Activated T-cell treated with anti-CD3 and anti-CD28 coated beads, Interleukin-2, amount 50 U/mL, for 72 hours (primary cell): ENCODE measurements around the gene MST1. TPM values are rescaled to one million over a fixed set of nuclear protein-coding genes. Genes with fewer than 3 reads are reported as not detected.
A peak's percentile ranks its signal among the peaks of the same experiment; 100 is the strongest.

Experiments used
- ATAC-seq, 2 donors: fragments of 150-1000 bp; cut with Tn5 transposase; replicated peaks in 1 of 2; 2 replicates each; pipeline ENCODE4 v1.10.0; 2021; ENCODE audit warnings: moderate library complexity in 2 of 2, mild to moderate bottlenecking in 1 of 2
- DNase-seq, 2 donors: peaks; one replicate each; pipeline ENCODE4 v3.0.0; 2021 to 2022; ENCODE audit warnings: mixed read lengths in 1 of 2
- H3K27ac Mint-ChIP-seq: one replicate; pipeline ENCODE4 v1.8.0; 2022; ENCODE audit warnings: mild to moderate bottlenecking, moderate library complexity, mixed read lengths
- H3K27me3 Mint-ChIP-seq: one replicate; pipeline ENCODE4 v1.8.0; 2022; ENCODE audit warnings: low read depth, mixed read lengths
- H3K36me3 Mint-ChIP-seq, 2 donors: one replicate each; pipeline ENCODE4 v1.8.0; 2022; ENCODE audit warnings: mixed read lengths in 2 of 2, mild to moderate bottlenecking in 1 of 2; ENCODE audit not compliant: insufficient read depth in 2 of 2
- H3K4me1 Mint-ChIP-seq: one replicate; pipeline ENCODE4 v1.8.0; 2022; ENCODE audit warnings: low read depth, mixed read lengths
- H3K4me3 Mint-ChIP-seq, 2 donors: one replicate each; pipeline ENCODE4 v1.8.0; 2022; ENCODE audit warnings: mild to moderate bottlenecking in 2 of 2, mixed read lengths in 2 of 2, moderate library complexity in 2 of 2
- H3K9me3 Mint-ChIP-seq, 2 donors: one replicate each; pipeline ENCODE4 v1.8.0; 2022; ENCODE audit warnings: mixed read lengths in 2 of 2
- total RNA-seq, 2 donors: library from RNA; stranded (reverse); gene quantifications; one replicate each; pipeline ENCODE4 v1.2.3, GENCODE V29; 2022

MST1 gene
- 10 to 100 TPM; 27.9 to 29.8 TPM for total RNA-seq

DNA sequence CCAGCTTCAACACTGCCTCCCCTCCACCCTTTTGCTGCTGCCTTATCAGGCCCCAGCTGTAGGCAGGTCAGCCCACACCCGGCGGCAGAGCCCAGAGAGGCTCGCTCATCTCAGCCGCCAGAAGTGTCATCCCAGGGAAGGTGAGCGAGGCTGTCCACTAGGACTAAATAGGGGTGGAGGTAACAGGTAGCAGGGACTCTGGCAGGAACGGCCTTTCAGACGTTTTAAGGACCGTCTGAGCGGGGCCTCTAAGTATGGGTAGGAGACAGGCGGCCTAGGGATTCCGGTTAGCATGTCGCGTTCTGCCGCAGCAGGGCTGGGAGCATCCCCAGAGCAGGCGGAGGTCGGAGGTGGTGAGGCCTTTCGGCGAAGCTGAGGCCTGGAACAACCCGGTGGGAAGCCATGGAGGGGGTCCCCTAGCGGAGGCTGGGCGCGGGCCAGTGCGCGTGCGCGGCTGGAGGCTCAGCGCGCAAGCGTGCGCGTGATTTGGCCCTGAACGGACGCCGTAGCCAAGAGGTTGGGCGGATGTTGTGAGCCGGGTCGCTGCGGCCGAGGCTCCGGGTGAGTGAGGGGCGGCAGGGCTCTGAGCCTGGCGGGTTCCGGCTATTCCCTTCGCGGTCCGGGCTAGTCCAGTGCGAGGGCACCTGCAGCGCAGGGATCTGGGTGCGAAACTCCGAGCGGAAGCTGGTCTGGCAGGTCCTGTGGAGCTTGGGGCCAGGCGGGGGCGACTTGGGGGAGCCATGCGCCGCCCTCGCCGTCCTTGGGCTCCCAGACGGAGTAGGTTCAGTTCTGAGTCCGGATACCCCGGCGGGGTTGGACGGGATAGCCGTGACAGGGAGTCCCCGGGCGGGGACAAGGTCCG lies at the start of gene MST1, which contains the start of gene RNF123:
MST1 (minus strand) TSS at position 429 of the 862 bp plus-strand sequence. CDS start 783 bp downstream, outside the sequence.
RNF123 (plus strand) TSS at position 512 of the 862 bp plus-strand sequence. CDS start 1,609 bp downstream, outside the sequence.
- no peaks in the 10 kb centered on the region for H3K36me3 Mint-ChIP-seq
- peak; percentile 82 to 84 for ATAC-seq
- no peaks in the 10 kb centered on the region for H3K27me3 Mint-ChIP-seq
- H3K9me3 Mint-ChIP-seq = no peaks in the 10 kb centered on the region
- H3K4me3 Mint-ChIP-seq = peak within 1 kb of the TSS; percentile 98 to 99
- DNase-seq = peak; percentile 95
- H3K27ac Mint-ChIP-seq = peak within 1 kb of the TSS; percentile 97
- peaks cover 32% of the 10 kb centered on the region for H3K4me1 Mint-ChIP-seq

DNA sequence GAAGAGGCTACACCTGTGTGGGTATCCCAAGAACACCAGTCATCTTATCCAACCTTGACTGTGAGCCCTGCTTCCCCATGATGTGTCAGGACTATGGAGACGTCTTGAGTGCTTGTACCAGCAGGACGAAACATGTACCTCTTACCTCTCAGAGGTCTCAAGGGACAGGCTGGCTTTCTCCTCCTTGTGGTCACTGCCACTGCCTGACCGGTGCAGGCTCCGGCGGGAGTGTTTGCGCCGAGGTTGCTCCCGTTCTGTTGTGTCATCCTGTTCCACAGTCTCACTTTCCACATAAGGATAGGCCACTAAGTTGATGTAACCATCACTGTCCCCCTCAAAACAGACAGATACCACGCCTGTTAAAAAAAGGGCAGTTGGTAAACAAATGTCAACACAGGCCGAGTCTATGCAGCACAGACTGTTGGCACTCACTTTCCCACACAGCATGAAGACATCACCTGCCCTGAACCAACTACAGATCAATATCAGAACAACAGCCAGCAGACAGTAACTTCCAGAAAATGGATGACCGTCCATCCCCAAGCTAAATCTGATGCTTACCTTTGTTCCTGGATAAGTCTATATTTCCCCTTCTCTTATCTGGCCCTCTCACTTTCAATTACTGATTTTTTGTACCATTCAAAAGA lies 48.9 kb upstream of the MST1 start:
- Mint-ChIP-seq H3K27me3 (no peaks in the 10 kb centered on the region), H3K36me3 (peaks cover 3 to 14% of the 10 kb centered on the region in 2 donors), H3K27ac (peak overlapping the region; percentile 83), H3K4me1 (peaks cover 10% of the 10 kb centered on the region), H3K9me3 (no peaks in the 10 kb centered on the region), H3K4me3 (no peak overlapping the region)
- ATAC-seq (no peak), DNase-seq (no peak)

DNA sequence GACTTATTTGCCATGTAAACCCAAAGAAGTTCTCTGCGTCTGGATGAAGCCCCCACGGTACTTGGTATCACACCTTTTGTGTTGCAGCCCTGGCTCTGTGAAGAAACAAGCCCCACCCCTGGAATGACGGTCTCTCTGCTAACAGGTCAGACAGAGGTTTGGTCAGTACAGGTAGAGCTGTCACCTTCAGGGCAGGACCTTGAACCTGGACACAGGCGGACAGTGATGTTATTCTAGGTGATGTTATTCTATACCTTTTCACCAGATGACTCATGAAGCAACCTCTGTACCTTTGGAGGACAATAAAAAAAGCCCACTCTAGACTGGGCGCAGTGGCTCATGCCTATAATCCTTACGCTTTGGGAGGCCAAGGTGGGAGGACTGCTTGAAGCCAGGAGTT lies 45.5 kb upstream of the MST1 start:
- ATAC-seq (no peak), DNase-seq (no peak)
- no peaks in the 10 kb centered on the region for H3K9me3 Mint-ChIP-seq
- H3K4me3 Mint-ChIP-seq = no peak overlapping the region
- no peak overlapping the region for H3K27ac Mint-ChIP-seq
- H3K27me3 Mint-ChIP-seq = no peaks in the 10 kb centered on the region
- peaks cover 10% of the 10 kb centered on the region for H3K4me1 Mint-ChIP-seq
- H3K36me3 Mint-ChIP-seq = peaks cover 6 to 16% of the 10 kb centered on the region in 2 donors

DNA sequence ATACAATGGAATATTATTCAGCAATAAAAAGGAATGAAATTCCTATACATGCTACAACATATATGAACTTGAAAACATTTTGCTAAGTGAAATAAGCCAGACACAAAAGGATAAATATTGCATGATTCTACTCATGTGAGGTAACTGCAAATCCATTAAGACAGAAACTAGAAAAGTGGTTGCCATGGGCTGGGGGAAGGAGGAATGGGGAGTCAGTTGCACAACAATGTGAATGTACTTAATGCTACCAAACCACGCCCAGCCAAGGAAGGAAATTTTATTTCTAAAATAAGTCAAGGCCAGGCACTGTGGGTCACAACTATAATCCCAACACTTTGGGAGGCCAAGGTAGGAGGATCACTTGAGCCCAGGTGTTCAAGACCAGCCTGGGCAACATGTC lies 44.3 kb upstream of the MST1 start:
- no peak for ATAC-seq
- H3K4me3 Mint-ChIP-seq = no peak overlapping the region
- DNase-seq = no peak
- no peaks in the 10 kb centered on the region for H3K27me3 Mint-ChIP-seq
- H3K36me3 Mint-ChIP-seq = peaks cover 6 to 14% of the 10 kb centered on the region in 2 donors
- H3K9me3 Mint-ChIP-seq = no peaks in the 10 kb centered on the region
- H3K27ac Mint-ChIP-seq = peak overlapping the region; percentile 34
- H3K4me1 Mint-ChIP-seq = peaks cover 4% of the 10 kb centered on the region

DNA sequence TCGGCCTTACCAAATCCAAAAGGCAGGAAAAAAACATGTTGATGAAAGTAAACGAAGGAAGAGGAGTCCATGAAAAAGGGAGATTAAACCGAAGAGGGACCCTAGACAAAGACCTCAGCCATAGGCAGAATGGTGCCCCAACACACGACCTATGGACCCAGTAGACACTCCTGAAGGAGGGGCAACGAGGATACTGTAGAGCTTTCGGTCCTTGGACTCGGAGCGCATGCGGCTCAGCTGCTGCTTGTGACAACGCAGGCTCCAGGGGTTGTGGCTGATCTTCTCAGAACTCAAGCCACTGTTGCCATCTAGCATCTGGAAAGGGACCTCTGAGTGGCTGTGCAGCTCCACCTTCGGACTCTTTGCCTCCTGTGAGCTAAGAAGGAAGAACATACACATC lies 43.3 kb upstream of the MST1 start:
- Mint-ChIP-seq H3K27ac (no peak overlapping the region), H3K36me3 (peaks cover 6 to 10% of the 10 kb centered on the region in 2 donors), H3K27me3 (no peaks in the 10 kb centered on the region), H3K4me1 (no peaks in the 10 kb centered on the region), H3K4me3 (no peak overlapping the region), H3K9me3 (no peaks in the 10 kb centered on the region)
- ATAC-seq = no peak
- DNase-seq = no peak

DNA sequence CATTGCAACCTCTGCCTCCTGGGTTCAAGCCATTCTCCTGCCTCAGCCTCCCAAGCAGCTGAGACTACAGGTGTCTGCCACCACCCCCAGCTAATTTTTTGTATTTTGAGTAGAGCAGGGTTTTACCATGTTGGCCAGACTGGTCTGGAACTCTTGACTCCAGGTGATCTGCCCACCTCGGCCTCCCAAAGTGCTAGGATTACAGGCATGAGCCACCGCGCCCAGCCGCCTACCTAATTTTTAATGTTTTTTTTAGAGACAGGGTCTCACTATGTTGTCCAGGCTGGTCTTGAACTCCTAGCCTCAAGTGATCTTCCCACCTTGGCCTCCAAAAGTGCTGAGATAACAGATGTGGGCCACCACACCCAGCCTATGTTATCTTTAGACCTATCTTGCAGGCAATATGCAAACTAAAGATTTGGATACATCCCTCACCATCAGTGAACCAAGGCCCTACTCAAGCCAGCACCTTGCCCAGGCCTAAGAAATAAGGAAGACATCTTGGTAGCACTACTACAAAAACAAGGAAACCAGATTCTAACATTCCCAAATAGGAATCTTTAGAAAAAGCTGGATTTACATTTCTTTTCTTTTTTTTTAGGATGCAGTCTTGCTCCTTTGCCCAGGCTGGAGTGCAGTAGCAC lies 40.8 kb upstream of the MST1 start:
- H3K27me3 Mint-ChIP-seq = no peaks in the 10 kb centered on the region
- no peaks in the 10 kb centered on the region for H3K4me1 Mint-ChIP-seq
- no peak overlapping the region for H3K4me3 Mint-ChIP-seq
- H3K9me3 Mint-ChIP-seq = no peaks in the 10 kb centered on the region
- peaks cover 2 to 3% of the 10 kb centered on the region in 2 donors for H3K36me3 Mint-ChIP-seq
- ATAC-seq (no peak), DNase-seq (no peak)
- H3K27ac Mint-ChIP-seq = no peak overlapping the region

DNA sequence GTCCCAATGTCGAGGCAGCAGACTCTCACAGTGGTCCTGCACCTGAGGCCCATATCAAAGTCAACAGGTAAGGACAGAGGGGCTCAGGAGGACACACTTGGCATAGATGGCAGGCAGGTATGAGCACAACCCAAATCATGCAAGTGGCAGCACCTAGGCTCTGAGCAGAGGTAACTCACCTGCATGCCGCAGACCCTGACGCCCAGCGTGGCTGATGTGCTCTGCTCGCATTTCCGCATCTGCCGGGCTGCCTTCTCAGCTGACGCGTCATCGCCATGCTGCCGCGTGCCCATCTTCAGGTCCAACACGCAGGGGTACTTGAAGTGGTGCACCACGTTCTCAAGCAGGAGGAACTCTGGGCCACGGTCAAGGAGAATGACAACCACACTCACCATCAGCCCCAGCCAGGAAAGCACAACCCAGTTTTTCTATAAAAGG lies 38.7 kb upstream of the MST1 start:
- no peak overlapping the region for H3K4me3 Mint-ChIP-seq
- ATAC-seq (no peak), DNase-seq (no peak)
- no peaks in the 10 kb centered on the region for H3K9me3 Mint-ChIP-seq
- peaks cover 2 to 3% of the 10 kb centered on the region in 2 donors for H3K36me3 Mint-ChIP-seq
- peaks cover 11% of the 10 kb centered on the region for H3K4me1 Mint-ChIP-seq
- H3K27me3 Mint-ChIP-seq = no peaks in the 10 kb centered on the region
- H3K27ac Mint-ChIP-seq = no peak overlapping the region

DNA sequence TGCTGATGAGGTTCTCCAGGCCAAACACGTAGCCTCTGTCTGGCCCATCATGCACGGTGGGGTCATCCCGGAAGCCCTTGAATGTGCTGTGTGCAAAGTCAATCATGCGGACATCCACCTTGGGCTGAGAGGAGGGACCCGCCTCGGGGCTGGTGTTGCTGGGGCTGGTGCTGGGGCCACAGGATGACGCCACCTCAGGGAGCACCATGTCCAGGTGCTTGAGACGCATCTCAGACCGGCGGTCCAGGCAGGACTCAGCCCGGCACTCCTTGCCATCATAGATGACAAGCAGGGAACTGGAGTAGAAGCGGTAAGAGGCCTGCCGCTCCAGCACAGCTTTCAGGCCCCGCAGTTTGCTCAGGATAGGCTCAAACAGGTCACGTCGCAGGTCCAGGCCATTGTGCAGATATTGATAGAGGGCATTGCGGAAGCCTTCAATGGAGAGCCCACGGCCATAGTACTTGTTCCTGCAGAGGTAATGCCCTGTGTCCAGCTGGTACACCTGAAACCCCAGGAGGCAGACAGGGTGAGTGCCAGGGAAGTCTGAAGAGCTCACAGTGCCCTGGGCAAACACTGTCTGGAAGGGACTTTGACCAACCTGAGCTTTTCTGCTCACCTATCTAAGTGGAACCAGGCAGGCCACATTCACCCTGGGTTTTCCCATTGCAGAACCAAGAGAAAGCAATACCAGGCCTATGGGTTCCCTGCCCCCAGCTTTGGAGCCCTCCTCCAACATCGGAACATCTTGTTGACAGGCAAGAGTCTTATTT lies 38.1 kb upstream of the MST1 start:
- no peaks in the 10 kb centered on the region for H3K9me3 Mint-ChIP-seq
- peaks cover under 1 to 2% of the 10 kb centered on the region in 2 donors for H3K36me3 Mint-ChIP-seq
- peaks cover 17% of the 10 kb centered on the region for H3K4me1 Mint-ChIP-seq
- ATAC-seq (no peak), DNase-seq (no peak)
- H3K27ac Mint-ChIP-seq = no peak overlapping the region
- H3K4me3 Mint-ChIP-seq = no peak overlapping the region
- H3K27me3 Mint-ChIP-seq = no peaks in the 10 kb centered on the region

DNA sequence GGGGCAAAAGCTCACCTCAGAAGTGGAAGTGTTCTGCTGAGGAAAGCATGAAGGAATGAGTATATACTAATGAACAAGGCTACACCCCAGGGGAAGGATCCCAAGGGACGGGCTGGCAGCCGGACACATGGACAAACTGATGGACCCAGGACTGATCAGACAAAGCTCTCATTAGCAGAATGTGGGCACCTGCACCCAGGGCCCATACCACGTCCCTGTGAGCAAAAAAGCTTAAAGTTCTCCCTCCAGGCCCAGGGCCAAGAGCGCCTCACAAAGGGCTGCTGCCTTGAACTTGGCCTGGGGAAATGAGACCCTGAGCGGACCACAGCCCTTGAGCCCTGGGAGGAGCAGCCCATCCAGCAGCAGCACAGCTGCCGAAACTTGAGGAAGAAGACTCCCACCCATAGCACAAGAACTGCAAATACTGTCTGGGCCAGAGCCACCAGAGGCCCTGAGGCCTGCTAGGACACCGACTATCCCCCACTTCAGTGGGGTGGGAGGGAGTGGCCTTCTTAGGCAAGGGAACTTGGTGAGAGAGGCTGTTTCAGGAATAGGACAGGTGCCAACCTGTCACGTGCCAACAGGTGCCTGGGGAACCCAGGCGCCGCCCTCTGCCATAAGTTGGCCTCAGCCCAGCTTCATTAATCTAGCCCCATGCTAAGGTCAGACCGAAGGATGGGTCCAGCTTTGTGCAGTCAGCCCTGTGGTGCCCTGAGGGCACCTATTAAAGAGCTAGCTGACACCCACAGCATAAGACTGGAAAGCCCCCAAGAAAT lies 36.8 kb upstream of the MST1 start:
- H3K36me3 Mint-ChIP-seq = peaks cover 0 to 2% of the 10 kb centered on the region in 2 donors
- H3K4me1 Mint-ChIP-seq = peaks cover 26% of the 10 kb centered on the region

DNA sequence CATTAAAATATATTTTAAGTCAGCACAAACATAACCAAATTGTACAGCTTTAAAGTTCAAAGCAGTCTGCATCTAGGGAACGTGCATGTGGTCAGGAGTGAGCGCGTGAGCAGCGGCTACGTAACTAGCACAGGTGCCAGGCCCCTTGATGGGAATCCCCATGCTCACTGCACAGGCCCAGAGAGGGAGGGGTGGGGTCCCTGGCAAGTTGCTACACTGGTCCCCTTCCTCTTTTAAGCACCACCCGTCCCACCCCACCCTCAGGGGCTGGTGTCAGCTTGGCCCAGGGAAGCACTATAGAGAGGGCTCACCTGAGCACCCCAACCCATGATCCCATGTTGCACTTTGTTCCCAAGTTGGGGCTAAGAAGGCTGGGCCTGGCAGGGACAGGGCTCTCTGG lies 35.3 kb upstream of the MST1 start:
- Mint-ChIP-seq H3K9me3 (no peaks in the 10 kb centered on the region), H3K27ac (peak overlapping the region; percentile 92)

More for the DNA sequence above, 36.8 kb upstream of the MST1 start:
- Mint-ChIP-seq H3K27me3 (no peaks in the 10 kb centered on the region), H3K9me3 (no peaks in the 10 kb centered on the region), H3K4me3 (no peak overlapping the region), H3K27ac (peak overlapping the region; percentile 83)
- DNase-seq (no peak), ATAC-seq (no peak)

DNA sequence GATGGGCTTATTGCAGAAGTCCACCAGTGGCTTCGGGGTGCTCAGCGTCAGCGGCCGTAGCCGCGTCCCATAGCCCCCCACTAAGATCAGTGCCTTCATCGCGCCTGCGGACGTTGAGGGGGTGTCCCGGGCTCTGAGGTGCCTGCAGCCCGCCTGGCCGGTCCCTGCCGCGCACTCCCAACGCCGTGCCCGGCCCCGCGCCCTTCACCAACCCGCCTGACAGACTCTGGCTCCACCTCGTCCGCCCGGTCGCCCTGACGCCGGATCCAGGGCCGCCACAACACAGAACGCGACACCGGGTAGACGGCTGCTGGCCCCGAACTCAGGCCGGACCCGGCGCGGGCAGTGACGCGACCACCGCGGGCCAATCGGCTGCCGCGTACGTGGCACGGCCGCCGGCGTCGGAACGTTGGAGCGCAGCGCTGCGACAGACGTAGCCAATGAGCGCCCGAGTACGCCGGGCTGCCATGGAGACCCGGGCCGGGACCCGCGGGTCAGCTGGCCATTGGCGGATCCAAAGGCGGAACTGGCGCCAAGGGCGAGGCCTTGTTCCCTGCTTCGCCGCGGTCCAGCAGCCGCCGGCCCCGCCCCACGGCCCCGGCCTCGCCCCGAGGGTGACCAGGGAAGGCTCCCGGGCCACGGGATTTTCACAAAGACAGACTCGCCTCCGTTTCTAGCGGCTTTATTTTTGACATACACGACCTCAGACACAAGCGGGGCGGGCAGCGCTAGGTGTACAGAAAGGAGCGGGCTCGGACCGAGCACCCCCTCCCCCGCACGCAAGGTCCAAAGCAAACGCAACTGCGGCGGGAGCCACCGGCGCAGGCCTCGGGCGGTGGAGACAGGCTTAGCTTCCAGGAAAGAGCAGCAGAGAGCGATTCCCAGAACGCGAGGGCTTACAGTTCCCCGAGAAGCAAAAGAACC lies 34.6 kb upstream of the MST1 start, which contains the start of gene GMPPB:
GMPPB (minus strand) TSS at position 324 of the 924 bp plus-strand sequence; CDS start at position 99, 225 bp downstream.
- no peaks in the 10 kb centered on the region for H3K9me3 Mint-ChIP-seq
- peak; percentile 86 for ATAC-seq
- DNase-seq = peak; percentile 96 to 97
- no peaks in the 10 kb centered on the region for H3K27me3 Mint-ChIP-seq
- peak within 1 kb of the TSS; percentile 92 for H3K27ac Mint-ChIP-seq
- H3K4me3 Mint-ChIP-seq = peak within 1 kb of the TSS; percentile 92 to 96
- peaks cover 41% of the 10 kb centered on the region for H3K4me1 Mint-ChIP-seq
- peaks cover 0 to 4% of the 10 kb centered on the region in 2 donors for H3K36me3 Mint-ChIP-seq

More for the DNA sequence above, 35.3 kb upstream of the MST1 start:
- Mint-ChIP-seq H3K36me3 (peaks cover 0 to 4% of the 10 kb centered on the region in 2 donors), H3K4me1 (peaks cover 34% of the 10 kb centered on the region), H3K27me3 (no peaks in the 10 kb centered on the region), H3K4me3 (peak overlapping the region; percentile 92 to 96)
- DNase-seq (no peak), ATAC-seq (no peak)
